Measurements from ENCODE around the gene GNG8.
"Not testable (repeated sequence)": the region's sequence is repeated elsewhere in the genome, so short reads cannot be mapped to it uniquely, and the experiment has no call there.

GNG8 gene

GRCh38 chr19:46646402-46646801 is 10.4 kb upstream of the GNG8 start:
- DNase-seq (ENCODE audit: low read depth in 2 of 2) = no peak

GRCh38 chr19:46644720-46645119 is 8.7 kb upstream of the GNG8 start:
- DNase-seq (ENCODE audit: low read depth in 2 of 2) = no peak

GRCh38 chr19:46640656-46641055 is 4.7 kb upstream of the GNG8 start:
- no peak for DNase-seq (ENCODE audit: low read depth in 2 of 2)

- DNase-seq (ENCODE audit: low read depth in 2 of 2) = no peak
These were observed 3.6 kb upstream of the GNG8 start for GRCh38 chr19:46639358-46640182.

DNA sequence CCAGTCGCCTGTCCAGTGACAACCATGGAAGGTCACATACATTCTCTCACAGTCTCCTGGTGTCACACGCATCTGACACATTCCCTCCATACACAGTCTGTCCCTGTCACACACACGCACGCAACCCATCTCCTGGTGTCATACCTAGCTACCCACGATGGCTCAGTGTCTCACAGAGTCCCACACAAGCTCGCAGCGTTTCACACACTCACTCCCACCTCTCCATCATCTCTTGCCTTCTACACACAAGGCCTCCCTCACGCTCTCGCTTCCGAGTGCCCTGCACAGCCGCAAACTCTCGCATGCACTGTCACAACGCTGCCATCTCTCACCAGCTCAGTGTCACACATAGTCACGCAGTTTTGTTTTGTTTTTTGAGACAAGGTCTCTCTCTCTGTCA is 1.2 kb upstream of the GNG8 start:
- no peak for DNase-seq (ENCODE audit: low read depth in 2 of 2)

GRCh38 chr19:46634656-46635218 is 1.3 kb downstream of the GNG8 start:
- DNase-seq (ENCODE audit: low read depth in 2 of 2) = no peak

DNA sequence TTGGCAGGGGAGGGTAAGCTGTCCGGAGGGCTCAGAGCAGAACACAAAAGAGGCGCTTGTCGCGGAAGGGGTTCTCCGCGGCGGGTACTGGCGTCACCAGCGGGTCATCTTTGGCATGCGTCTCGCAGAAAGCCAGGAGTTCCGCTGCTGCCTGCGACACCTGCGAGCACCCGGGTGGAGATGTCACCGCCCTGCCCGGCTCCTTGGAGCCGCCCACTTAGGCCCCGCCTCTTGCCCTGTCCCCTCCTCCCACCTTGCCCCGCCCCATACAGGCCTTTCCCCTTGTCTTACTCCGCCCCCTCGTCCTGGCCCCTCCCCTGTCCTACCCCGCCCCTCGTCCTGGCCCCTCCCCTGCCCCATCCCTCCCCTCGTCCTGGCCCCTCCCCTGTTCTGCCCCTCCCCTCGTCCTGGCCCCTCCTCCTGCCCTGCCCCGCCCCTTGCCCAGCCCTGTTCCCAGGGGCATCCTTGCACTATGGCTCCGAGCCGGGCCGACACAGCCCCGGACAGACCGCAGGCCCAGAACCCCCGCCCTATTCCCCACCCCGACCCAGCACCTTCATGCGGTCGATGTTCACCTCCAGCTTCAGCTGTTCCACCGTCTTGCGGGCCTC is 1.9 kb downstream of the GNG8 start:
- peak; percentile 77 to 87 for DNase-seq (ENCODE audit: low read depth in 2 of 2)

GRCh38 chr19:46633130-46633529 is 2.9 kb downstream of the GNG8 start:
- no peak for DNase-seq (ENCODE audit: low read depth in 2 of 2)

- no peak for DNase-seq (ENCODE audit: low read depth in 2 of 2)
These were observed 4.5 kb downstream of the GNG8 start for GRCh38 chr19:46631481-46631880.

GRCh38 chr19:46630586-46631205 is 5.3 kb downstream of the GNG8 start:
- no peak for DNase-seq (ENCODE audit: low read depth in 2 of 2)

GRCh38 chr19:46629546-46630025 is 6.4 kb downstream of the GNG8 start:
- no peak for DNase-seq (ENCODE audit: low read depth in 2 of 2)

DNA sequence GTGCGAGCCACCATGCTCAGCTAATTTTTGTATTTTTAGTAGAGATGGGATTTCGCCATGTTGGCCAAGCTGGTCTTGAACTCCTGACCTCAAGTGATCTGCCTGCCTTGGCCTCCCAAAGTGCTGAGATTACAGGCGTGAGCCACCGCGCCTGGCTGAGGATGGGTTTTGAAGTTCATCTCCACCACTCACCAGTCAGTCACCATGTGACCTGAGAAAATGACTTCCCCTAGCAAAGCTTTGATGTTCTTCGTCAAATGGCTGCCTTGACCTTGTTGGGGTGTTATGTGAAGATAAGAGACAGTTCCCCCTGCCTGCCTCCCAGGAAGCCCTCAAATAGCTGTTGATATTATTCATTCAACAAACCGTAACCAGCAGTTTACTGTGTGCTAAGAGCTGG is 7.0 kb downstream of the GNG8 start:
- not testable (repeated sequence) for DNase-seq (ENCODE audit: low read depth in 2 of 2)

- DNase-seq (ENCODE audit: low read depth in 2 of 2) = no peak
These were observed 9.6 kb downstream of the GNG8 start for GRCh38 chr19:46626446-46626845.

DNA sequence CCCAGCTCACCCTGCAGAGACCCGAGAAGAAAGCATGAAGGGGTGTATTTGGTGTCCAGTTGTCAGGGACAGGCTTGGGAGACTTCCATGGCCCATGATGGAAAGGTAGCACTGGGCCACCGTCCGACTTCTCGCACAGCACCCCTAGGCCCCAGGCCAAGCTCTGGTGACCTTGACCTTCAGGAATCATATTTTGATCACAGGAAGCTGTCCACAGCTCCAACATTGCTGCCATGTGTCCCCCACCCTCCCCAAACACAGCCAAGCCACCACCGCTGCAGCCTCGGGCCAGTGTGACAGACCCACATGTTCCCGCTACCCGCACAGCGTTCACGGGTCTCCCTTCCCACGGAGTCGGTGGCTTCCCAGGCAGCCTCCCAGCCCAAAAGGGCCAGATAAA is 10.3 kb downstream of the GNG8 start:
- no peak for DNase-seq (ENCODE audit: low read depth in 2 of 2)

DNA sequence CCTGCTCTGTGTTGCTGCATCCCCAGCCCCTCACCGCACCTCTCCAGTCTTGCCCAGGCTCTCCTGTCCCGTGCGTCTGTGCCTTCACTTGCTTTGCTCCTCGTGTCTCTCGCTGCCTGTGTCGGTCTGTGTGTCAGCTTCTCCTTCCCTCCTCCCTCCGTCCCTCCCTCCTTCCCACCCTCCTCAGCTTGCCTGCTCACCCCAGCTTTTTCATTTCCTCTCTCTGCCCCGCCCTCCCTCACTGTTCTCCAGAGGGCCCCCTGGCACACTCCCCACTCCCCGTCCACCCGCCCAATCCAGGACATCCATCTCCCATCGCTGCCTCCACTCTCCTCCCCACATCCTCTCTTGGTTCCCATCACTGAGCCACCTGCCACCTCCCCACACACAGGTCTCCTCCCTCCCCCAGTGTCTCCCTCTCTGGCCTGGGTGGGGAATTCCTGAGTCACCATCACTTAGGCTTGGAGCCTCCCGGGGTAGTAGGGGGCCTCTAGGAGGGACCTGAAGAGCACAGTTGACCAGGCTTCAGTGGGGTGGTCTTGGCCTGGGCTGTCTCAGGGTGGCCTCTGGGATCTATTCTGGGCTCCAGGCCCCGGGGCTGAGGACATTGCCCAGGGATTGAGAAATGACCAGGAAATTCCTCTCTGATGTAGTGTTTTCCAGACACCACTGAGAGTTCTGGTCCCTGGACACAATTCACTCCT is 10.9 kb downstream of the GNG8 start, which contains the start of gene PTGIR:
TSS of gene PTGIR (minus strand) at position 132 of the 704 bp plus-strand sequence. CDS start 864 bp downstream, outside the sequence.
- DNase-seq (ENCODE audit: low read depth in 2 of 2) = no peak

DNA sequence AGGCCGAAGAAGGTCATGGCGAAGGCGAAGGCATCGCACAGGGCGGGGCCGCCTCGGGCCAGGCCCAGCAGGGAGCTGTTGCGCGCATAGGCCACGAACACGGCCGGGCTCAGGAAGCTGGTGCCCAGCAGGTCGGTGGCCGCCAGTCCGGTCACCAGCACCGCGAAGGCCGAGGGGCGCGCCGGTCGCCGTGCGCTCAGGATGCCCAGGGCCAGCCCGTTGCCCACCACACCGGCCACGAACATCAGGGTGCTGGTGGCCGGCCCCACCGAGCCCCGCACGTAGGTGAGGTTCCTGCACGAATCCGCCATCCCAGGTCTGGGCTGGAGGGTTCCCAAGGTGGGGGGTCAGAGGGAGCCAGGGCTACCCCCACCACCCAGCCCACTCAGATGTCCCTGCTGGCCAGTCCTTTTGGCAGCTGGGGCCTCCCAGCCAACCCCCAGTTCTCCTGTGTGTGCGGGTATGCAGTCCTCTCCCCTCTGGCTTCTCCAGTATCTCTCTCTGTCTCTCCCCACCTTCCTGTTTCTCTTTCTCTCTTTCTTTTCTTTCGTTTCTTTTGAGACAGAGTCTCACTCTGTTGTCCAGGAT is 12.0 kb downstream of the GNG8 start:
- no peak for DNase-seq (ENCODE audit: low read depth in 2 of 2)

DNA sequence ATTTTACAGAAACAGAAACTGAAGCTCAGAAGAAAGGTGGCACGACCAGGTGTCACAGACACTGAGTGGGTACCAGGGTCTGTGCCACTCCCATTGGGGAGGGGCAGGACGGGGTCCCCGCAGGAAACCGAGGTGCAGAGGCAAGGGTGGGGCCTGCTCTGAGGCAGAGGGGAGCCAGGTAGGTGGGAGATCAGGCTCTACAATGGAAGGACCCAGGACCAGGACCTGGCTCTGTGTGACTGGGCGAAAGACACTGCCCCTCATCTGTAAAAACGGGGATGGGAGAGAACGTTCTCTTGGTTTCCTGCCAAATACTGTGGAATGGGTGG is 13.9 kb downstream of the GNG8 start:
- DNase-seq (ENCODE audit: low read depth in 2 of 2) = no peak

DNA sequence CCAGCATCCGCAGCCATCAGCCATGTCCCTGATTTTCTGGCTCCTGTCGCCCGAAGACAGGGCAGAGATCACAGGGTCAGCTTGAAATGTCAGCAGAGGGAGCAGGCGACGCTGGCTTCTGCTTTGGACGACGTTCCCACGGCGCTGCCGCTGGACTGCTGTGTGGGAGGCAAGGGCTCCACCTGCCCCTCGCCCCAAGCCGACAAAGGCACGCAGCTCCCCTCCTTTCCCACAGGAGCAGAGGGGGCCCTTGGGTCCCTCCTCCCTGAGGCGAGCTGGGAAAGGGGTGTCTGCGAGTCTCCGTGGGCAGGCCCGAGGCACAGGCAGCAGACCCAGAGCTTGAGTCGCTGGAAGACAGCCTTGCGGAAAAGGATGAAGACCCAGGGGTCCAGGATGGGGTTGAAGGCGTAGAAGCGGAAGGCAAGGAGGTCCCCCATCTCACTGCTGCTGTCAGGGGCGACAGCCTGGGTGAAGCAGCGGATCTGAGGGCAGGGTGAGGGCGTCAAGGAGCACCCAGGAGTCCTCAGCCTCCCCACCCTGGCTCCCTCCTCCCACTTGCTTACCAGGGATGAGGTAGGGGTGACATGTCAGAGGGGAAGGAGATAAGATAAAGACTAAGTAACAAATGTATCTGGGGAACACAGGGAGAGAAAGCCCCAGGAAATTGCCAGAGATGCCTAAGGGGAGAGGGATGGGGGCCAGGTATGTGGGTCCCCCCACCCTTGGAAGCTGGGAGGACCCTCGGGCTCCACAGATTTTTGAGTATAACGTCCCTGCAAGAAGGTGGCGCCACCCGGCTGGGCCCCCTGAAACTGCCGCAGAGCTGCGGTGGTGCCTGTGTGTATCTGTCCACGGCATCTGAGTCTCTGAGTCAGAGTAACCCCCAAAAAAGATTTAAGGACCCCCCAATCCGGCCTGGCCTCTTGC is 14.5 kb downstream of the GNG8 start:
- no peak for DNase-seq (ENCODE audit: low read depth in 2 of 2)

GRCh38 chr19:46620716-46621115 is 15.3 kb downstream of the GNG8 start:
- DNase-seq (ENCODE audit: low read depth in 2 of 2) = no peak

DNA sequence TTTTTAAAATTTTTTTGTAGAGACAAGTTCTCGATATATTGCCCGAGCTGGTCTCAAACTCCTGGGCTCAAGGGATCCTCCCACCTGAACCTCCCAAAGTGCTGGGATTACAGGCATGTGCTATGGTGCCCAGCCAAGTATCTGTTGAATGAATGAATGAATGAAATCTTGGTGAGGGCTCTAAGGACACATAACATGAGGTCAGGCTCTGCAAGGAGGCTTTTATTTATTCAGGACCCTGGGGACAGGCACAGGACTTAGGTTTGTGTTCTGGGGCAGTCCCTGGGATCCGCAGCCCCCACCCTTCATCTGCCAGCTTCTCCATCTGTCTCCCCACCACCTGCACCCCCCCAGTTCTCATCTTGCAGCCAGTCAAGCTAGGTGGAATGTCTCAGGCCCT is 15.7 kb downstream of the GNG8 start:
- no peak for DNase-seq (ENCODE audit: low read depth in 2 of 2)
